A549 (cell line): ENCODE results near the gene EML2. TPM values are rescaled to one million over a fixed set of nuclear protein-coding genes. Genes with fewer than 3 reads are reported as not detected.

Source experiments
- ATAC-seq, 2 experiments: fragments of 200-7000 bp in 1 of 2; fragments of >200 bp in 1 of 2; cut with Nextera tagmentation in 1 of 2; cut with Tn5 transposase in 1 of 2; 3 replicates each; pipeline versions ENCODE4 v1.8.0 to v1.9.1; 2018 to 2020; ENCODE audit warnings: mild to moderate bottlenecking in 1 of 2, moderate library complexity in 1 of 2
- CTCF ChIA-PET: fragments of 300-600 bp; sonication (Branson Sonifier 250); formaldehyde crosslinking; extraction: SDS; loops from one replicate; lab custom pipeline; 2021; ENCODE audit warnings: antibody characterized with exemption, inconsistent platforms; lab: Yijun Ruan, JAX
- POLR2A ChIA-PET: fragments of 350-600 bp; formaldehyde crosslinking; extraction: SDS; loops from one replicate; lab custom pipeline; 2021; ENCODE audit warnings: antibody characterized with exemption, inconsistent platforms; lab: Yijun Ruan, JAX
- DNase-seq, 2 experiments: peaks; one replicate each; pipeline versions ENCODE4 v3.0.0 to v3.0.0-alpha.2; 2011 to 2016; ENCODE audit warnings: low read depth in 1 of 2, low spot score in 1 of 2
- FAIRE-seq: peaks from 2 replicates; lab custom pipeline; 2011; peaks lifted over from hg19 to GRCh38; lab: Jason Lieb, UNC
- H3K27ac ChIP-seq, 2 experiments: fragments of >200 bp; sonication (Bioruptor Twin); formaldehyde crosslinking; 3 replicates each; pipeline ENCODE4 v1.5.1; 2016 to 2017
- H3K4me1 ChIP-seq: fragments of >200 bp; sonication (Bioruptor Twin); formaldehyde crosslinking; 3 replicates; pipeline ENCODE4 v1.6.1; 2016
- H3K4me2 ChIP-seq: fragments of >200 bp; sonication (Bioruptor Twin); formaldehyde crosslinking; 3 replicates; pipeline ENCODE4 v1.6.1; 2016
- H3K4me3 ChIP-seq: fragments of >200 bp; sonication (Bioruptor Twin); formaldehyde crosslinking; 3 replicates; pipeline ENCODE4 v1.5.1; 2016
- H3K9me3 ChIP-seq: fragments of >200 bp; sonication (Bioruptor Twin); formaldehyde crosslinking; 3 replicates; pipeline ENCODE4 v1.6.1; 2016
- CBX8 ChIP-seq: fragments of 200-600 bp; sonication (generic); IDR thresholded peaks from 2 replicates; pipeline ENCODE4 v1.6.1; 2016
- CEBPB ChIP-seq, 2 experiments: fragments of >200 bp in 1 of 2; sonication (Bioruptor Twin) in 1 of 2; formaldehyde crosslinking in 1 of 2; IDR thresholded peaks; 2 replicates each; pipeline ENCODE4 v1.6.1; 2012 to 2016
- CHD2 ChIP-seq: fragments of 150-350 bp; IDR thresholded peaks from 2 replicates; pipeline ENCODE4 v1.6.1; 2014; ENCODE audit warnings: low read length; ENCODE audit not compliant: partially characterized antibody
- CHD4 ChIP-seq: fragments of 200-600 bp; sonication (generic); IDR thresholded peaks from 2 replicates; pipeline ENCODE4 v1.6.1; 2016; ENCODE audit warnings: antibody characterized with exemption, mild to moderate bottlenecking, borderline replicate concordance
- CTCF ChIP-seq: fragments of >200 bp; sonication (Bioruptor Twin); formaldehyde crosslinking; IDR thresholded peaks from 3 replicates; pipeline ENCODE4 v1.5.1; 2016
- FOSB ChIP-seq: fragments of 250-450 bp; sonication (Bioruptor Pico); IDR thresholded peaks from 2 replicates; pipeline ENCODE4 v1.5.0; 2020; ENCODE audit warnings: mild to moderate bottlenecking, moderate library complexity
- FOXS1 ChIP-seq: fragments of 250-450 bp; sonication (Bioruptor Pico); IDR thresholded peaks from 2 replicates; pipeline ENCODE4 v1.5.0; 2020; ENCODE audit warnings: mild to moderate bottlenecking, moderate library complexity
- GATA3 ChIP-seq: IDR thresholded peaks from 2 replicates; pipeline ENCODE4 v1.6.1; 2012; ENCODE audit warnings: borderline replicate concordance
- HEYL ChIP-seq: fragments of 250-450 bp; sonication (Bioruptor Pico); IDR thresholded peaks from 2 replicates; pipeline ENCODE4 v1.8.0; 2021; ENCODE audit warnings: mild to moderate bottlenecking, moderate library complexity
- HMGXB4 ChIP-seq: fragments of 250-450 bp; sonication (Bioruptor Pico); IDR thresholded peaks from 2 replicates; pipeline ENCODE4 v1.5.0; 2021; ENCODE audit warnings: mild to moderate bottlenecking, moderate library complexity, borderline replicate concordance
- HOXA7 ChIP-seq: fragments of 250-450 bp; sonication (Bioruptor Pico); IDR thresholded peaks from 2 replicates; pipeline ENCODE4 v1.5.0; 2020; ENCODE audit warnings: mild to moderate bottlenecking, moderate library complexity
- JUN ChIP-seq, 2 experiments: fragments of >200 bp; sonication (Bioruptor Twin); formaldehyde crosslinking; IDR thresholded peaks; 2 replicates in 1 of 2; 3 replicates in 1 of 2; pipeline ENCODE4 v1.6.1; 2016 to 2017
- KDM1A ChIP-seq: fragments of 200-600 bp; sonication (generic); IDR thresholded peaks from 2 replicates; pipeline ENCODE4 v1.6.1; 2016; ENCODE audit warnings: low read depth, mild to moderate bottlenecking
- KDM5A ChIP-seq: fragments of 200-600 bp; sonication (generic); IDR thresholded peaks from 2 replicates; pipeline ENCODE4 v1.6.1; 2016; ENCODE audit warnings: antibody characterized with exemption, mild to moderate bottlenecking
- MAX ChIP-seq: IDR thresholded peaks from 2 replicates; pipeline ENCODE4 v1.6.1; 2012
- MAZ ChIP-seq: fragments of 150-350 bp; IDR thresholded peaks from 2 replicates; pipeline ENCODE4 v1.6.1; 2014; ENCODE audit warnings: antibody characterized with exemption, low read depth, low read length, borderline replicate concordance
- NR3C1 ChIP-seq: fragments of >200 bp; sonication (Bioruptor Twin); formaldehyde crosslinking; IDR thresholded peaks from 3 replicates; pipeline ENCODE4 v1.6.1; 2017
- POLR2A ChIP-seq: IDR thresholded peaks from 2 replicates; pipeline ENCODE4 v1.6.1; 2012; ENCODE audit warnings: mild to moderate bottlenecking, low read length
- POLR2AphosphoS2 ChIP-seq: conservative IDR thresholded peaks from 2 replicates; pipeline ENCODE4 v1.6.1; 2012; ENCODE audit warnings: low read length, improper control_type of control experiment, inconsistent platforms
- RARB ChIP-seq: fragments of 250-450 bp; sonication (Bioruptor Pico); IDR thresholded peaks from 2 replicates; pipeline ENCODE4 v1.8.0; 2021; ENCODE audit warnings: mild to moderate bottlenecking, moderate library complexity
- RFX5 ChIP-seq: fragments of 450-650 bp; IDR thresholded peaks from 2 replicates; pipeline ENCODE4 v1.7.1; 2014; ENCODE audit warnings: antibody characterized with exemption, mild to moderate bottlenecking, moderate library complexity
- RNF2 ChIP-seq: fragments of 200-600 bp; sonication (generic); IDR thresholded peaks from 2 replicates; pipeline ENCODE4 v1.6.1; 2016; ENCODE audit warnings: low read depth, mild to moderate bottlenecking, antibody characterized with exemption, moderate library complexity, borderline replicate concordance
- TP53 ChIP-seq: fragments of 250-450 bp; sonication (Bioruptor Pico); IDR thresholded peaks from 2 replicates; pipeline ENCODE4 v1.5.0; 2021; ENCODE audit warnings: mild to moderate bottlenecking, moderate library complexity
- USF2 ChIP-seq: fragments of 450-650 bp; IDR thresholded peaks from 2 replicates; pipeline ENCODE4 v1.6.1; 2014; ENCODE audit warnings: antibody characterized with exemption
- ZFP36 ChIP-seq: fragments of 450-650 bp; IDR thresholded peaks from 2 replicates; pipeline ENCODE4 v1.6.1; 2014; ENCODE audit warnings: borderline replicate concordance; ENCODE audit not compliant: partially characterized antibody
- ZNF302 ChIP-seq: fragments of 250-450 bp; sonication (Bioruptor Pico); IDR thresholded peaks from 2 replicates; pipeline ENCODE4 v1.9.0; 2021; ENCODE audit warnings: inconsistent platforms, mild to moderate bottlenecking, moderate library complexity
- WGBS: methylation state at CpG from one replicate; pipeline ENCODE4 v1.1.6; 2017; ENCODE audit errors: missing lambda C conversion rate; 5-methylcytosine and 5-hydroxymethylcytosine counted together
- polyA plus RNA-seq, 4 experiments: library from polyadenylated mRNA; depleted of rRNA in 3 of 4; stranded (reverse); fragments of >200 nt; fragmentation: RNase III in 1 of 4; extraction: RNeasy Plus Mini Kit Qiagen cat#74134 plus additional on column Dnase treatment in 1 of 4; gene quantifications; 2 replicates in 3 of 4; 3 replicates in 1 of 4; pipeline ENCODE4 v1.2.3, GENCODE V29; 2011 to 2017
- TF ChIP-seq, protein P1 (sequence below): fragments of >200 bp; sonication (Bioruptor Twin); formaldehyde crosslinking; IDR thresholded peaks from 3 replicates; pipeline ENCODE4 v1.6.1; 2016
- TF ChIP-seq, protein P2 (sequence below): fragments of 250-450 bp; sonication (Bioruptor Pico); IDR thresholded peaks from 2 replicates; pipeline ENCODE4 v1.5.0; 2020; ENCODE audit warnings: low read depth, mild to moderate bottlenecking, moderate library complexity

Gene EML2
- polyA plus RNA-seq, 2 of the 4 experiments (the other 2 are of a cell fraction), result 22.7 to 25.9 TPM

DNA sequence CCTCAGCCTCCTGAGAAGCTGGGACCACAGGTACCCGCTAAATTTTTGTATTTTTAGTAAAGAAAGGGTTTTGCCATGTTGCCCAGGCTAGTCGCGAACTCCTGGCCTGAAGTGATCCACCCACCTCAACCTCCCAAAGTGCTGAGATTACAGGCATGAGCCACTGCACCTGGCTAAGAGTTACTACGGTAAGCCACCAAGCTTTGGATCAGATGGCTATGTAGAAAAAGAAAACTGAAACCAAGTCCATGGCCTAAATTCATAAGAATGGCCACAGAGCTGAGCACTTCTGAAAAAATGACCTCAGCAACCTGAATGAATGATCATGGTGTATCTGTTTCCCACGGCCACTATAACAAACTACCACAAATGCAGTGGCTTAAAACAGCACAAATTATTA is 64.0 kb downstream of the EML2 start:
- WGBS, result 94% methylated on average over 5 of the region's 5 CpGs

GRCh38 chr19:45574526-45574925 is 64.7 kb downstream of the EML2 start:
- POLR2A ChIA-PET, result no interaction called here
- ATAC-seq (no peak), DNase-seq (no peak), FAIRE-seq (no peak)
- WGBS, result 85% methylated on average over 4 of the region's 4 CpGs
- H3K9me3 ChIP-seq, result peaks cover 5% of the 10 kb centered on the region; the same call in 1 of the 3 replicates
- no peak overlapping the region for H3K4me2 ChIP-seq
- CTCF ChIA-PET, result interaction anchor here (1.1 to 6.4 kb wide), 7 partner anchors 15 to 135 kb away, joined by 3 to 46 read pairs (median 5); no protein-coding TSS in a partner anchor
- peaks cover 53% of the 10 kb centered on the region for H3K4me1 ChIP-seq
- H3K4me3 ChIP-seq, result no peak overlapping the region
- peak overlapping the region; percentile 79 to 85; a peak in 4 of 6 replicates for H3K27ac ChIP-seq
- TF ChIP-seq MAX (no peak), HOXA7 (CRISPR knock-in tag) (no peak), KDM1A (no peak), FOSB (CRISPR knock-in tag) (no peak), KDM5A (no peak), ZNF302 (no peak), TP53 (CRISPR knock-in tag) (no peak)
- TF ChIP-seq, protein P1, sequence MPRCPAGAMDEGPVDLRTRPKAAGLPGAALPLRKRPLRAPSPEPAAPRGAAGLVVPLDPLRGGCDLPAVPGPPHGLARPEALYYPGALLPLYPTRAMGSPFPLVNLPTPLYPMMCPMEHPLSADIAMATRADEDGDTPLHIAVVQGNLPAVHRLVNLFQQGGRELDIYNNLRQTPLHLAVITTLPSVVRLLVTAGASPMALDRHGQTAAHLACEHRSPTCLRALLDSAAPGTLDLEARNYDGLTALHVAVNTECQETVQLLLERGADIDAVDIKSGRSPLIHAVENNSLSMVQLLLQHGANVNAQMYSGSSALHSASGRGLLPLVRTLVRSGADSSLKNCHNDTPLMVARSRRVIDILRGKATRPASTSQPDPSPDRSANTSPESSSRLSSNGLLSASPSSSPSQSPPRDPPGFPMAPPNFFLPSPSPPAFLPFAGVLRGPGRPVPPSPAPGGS, result no peak
- TF ChIP-seq, all 56 proteins: peak for 0

More for the DNA sequence above, 64.0 kb downstream of the EML2 start:
- H3K4me2 ChIP-seq, result no peak overlapping the region
- H3K4me1 ChIP-seq, result peaks cover 47% of the 10 kb centered on the region
- no peak for FAIRE-seq
- no peak for ATAC-seq
- POLR2A ChIA-PET, result no interaction called here
- peaks cover 5% of the 10 kb centered on the region; the same call in 1 of the 3 replicates for H3K9me3 ChIP-seq
- CTCF ChIA-PET, result interaction anchor here (0.7 to 6.4 kb wide), 8 partner anchors 14 to 136 kb away, joined by 3 to 46 read pairs (median 5); no protein-coding TSS in a partner anchor
- H3K27ac ChIP-seq, result peak overlapping the region; percentile 79 to 85; a peak in 4 of 6 replicates
- TF ChIP-seq RARB (CRISPR knock-in tag) (no peak), CEBPB (IDR thresholded peaks at IDR 0.05) (no peak), CBX8 (no peak), MAZ (no peak), KDM5A (no peak), JUN (IDR thresholded peaks at IDR 0.05) (no peak), POLR2A (no peak)
- no peak overlapping the region for H3K4me3 ChIP-seq
- DNase-seq, result no peak

- ChIA-PET CTCF (interaction anchor here (0.6 to 7.3 kb wide), 7 partner anchors 13 to 93 kb away, joined by 3 to 55 read pairs (median 5); no protein-coding TSS in a partner anchor), POLR2A (interaction anchor here (0.5 kb wide), 1 partner anchor 157 kb away, joined by 5 read pairs; no protein-coding TSS in a partner anchor)
- H3K27ac ChIP-seq, result no peak overlapping the region
- ATAC-seq (no peak), FAIRE-seq (peak; percentile 13), DNase-seq (no peak)
- H3K4me3 ChIP-seq, result no peak overlapping the region
- WGBS, result 89% methylated on average over 8 of the region's 8 CpGs
- no peak overlapping the region for H3K4me2 ChIP-seq
- peaks cover 43% of the 10 kb centered on the region for H3K4me1 ChIP-seq
- peaks cover 5% of the 10 kb centered on the region; the same call in 1 of the 3 replicates for H3K9me3 ChIP-seq
- no peak for TF ChIP-seq GATA3
- no peak for TF ChIP-seq ZFP36
- TF ChIP-seq, protein P2, sequence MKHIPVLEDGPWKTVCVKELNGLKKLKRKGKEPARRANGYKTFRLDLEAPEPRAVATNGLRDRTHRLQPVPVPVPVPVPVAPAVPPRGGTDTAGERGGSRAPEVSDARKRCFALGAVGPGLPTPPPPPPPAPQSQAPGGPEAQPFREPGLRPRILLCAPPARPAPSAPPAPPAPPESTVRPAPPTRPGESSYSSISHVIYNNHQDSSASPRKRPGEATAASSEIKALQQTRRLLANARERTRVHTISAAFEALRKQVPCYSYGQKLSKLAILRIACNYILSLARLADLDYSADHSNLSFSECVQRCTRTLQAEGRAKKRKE (CRISPR knock-in tag), result no peak
- no peak for TF ChIP-seq CHD4
- TF ChIP-seq HMGXB4 (CRISPR knock-in tag), result no peak
- TF ChIP-seq RFX5, result no peak
- no peak for TF ChIP-seq NR3C1
- TF ChIP-seq USF2, result no peak
- TF ChIP-seq CHD2, result no peak
- no peak for TF ChIP-seq RARB (CRISPR knock-in tag)
- no peak for TF ChIP-seq POLR2AphosphoS2
- TF ChIP-seq HEYL (CRISPR knock-in tag), result no peak
- no peak for TF ChIP-seq CTCF
- TF ChIP-seq RNF2, result no peak
- no peak for TF ChIP-seq FOXS1 (CRISPR knock-in tag)
Observed at GRCh38 chr19:45571457-45572220, 67.6 kb downstream of the EML2 start.
